Neural progenitor cell (in vitro differentiated cells): ENCODE data around the gene IFT88. TPM values are rescaled to one million over a fixed set of nuclear protein-coding genes. Genes with fewer than 3 reads are reported as not detected.

Source experiments
- DNase-seq: peaks from one replicate; pipeline ENCODE4 v3.0.0-alpha.2; 2016; ENCODE audit warnings: low spot score
- H2AFZ ChIP-seq: fragments of 200-600 bp; sonication (generic); replicated peaks from 2 replicates; pipeline ENCODE4 v1.6.1; 2016; ENCODE audit warnings: antibody characterized with exemption
- H3F3A ChIP-seq: fragments of 200-600 bp; sonication (generic); 2 replicates; pipeline ENCODE4 v1.6.1; 2016; ENCODE audit warnings: antibody characterized with exemption, low read depth
- H3K27ac ChIP-seq: fragments of 200-600 bp; sonication (generic); 2 replicates; pipeline ENCODE4 v1.5.1; 2016; ENCODE audit warnings: mild to moderate bottlenecking
- H3K27me3 ChIP-seq: fragments of 200-600 bp; sonication (generic); 2 replicates; pipeline ENCODE4 v1.6.1; 2016; ENCODE audit warnings: mild to moderate bottlenecking, moderate library complexity
- H3K36me3 ChIP-seq: fragments of 200-600 bp; sonication (generic); 2 replicates; pipeline ENCODE4 v1.5.1; 2016
- H3K4me1 ChIP-seq: fragments of 200-600 bp; sonication (generic); 2 replicates; pipeline ENCODE4 v1.6.1; 2016; ENCODE audit warnings: mixed run types
- H3K4me2 ChIP-seq: fragments of 200-600 bp; sonication (generic); 2 replicates; pipeline ENCODE4 v1.6.1; 2016
- H3K4me3 ChIP-seq: fragments of 200-600 bp; sonication (generic); 2 replicates; pipeline ENCODE4 v1.5.1; 2016
- H3K79me2 ChIP-seq: fragments of 200-600 bp; sonication (generic); 2 replicates; pipeline ENCODE4 v1.6.1; 2016; ENCODE audit warnings: low read depth
- H3K9ac ChIP-seq: fragments of 200-600 bp; sonication (generic); 2 replicates; pipeline ENCODE4 v1.6.1; 2016
- H3K9me3 ChIP-seq: fragments of 200-600 bp; sonication (generic); 2 replicates; pipeline ENCODE4 v1.5.1; 2016; ENCODE audit warnings: low read depth
- H4K20me1 ChIP-seq: fragments of 200-600 bp; sonication (generic); 2 replicates; pipeline ENCODE4 v1.6.1; 2016; ENCODE audit warnings: low read depth
- H3K27ac Mint-ChIP-seq: 3 replicates; pipeline ENCODE4 v1.8.0; 2021; ENCODE audit warnings: mixed read lengths
- H3K27me3 Mint-ChIP-seq: 2 replicates; pipeline ENCODE4 v1.8.0; 2022; ENCODE audit warnings: low read depth, mild to moderate bottlenecking, inconsistent platforms, moderate library complexity, mixed read lengths; ENCODE audit not compliant: insufficient read depth
- H3K36me3 Mint-ChIP-seq: 3 replicates; pipeline ENCODE4 v1.8.0; 2021; ENCODE audit warnings: mixed read lengths
- H3K4me1 Mint-ChIP-seq: 3 replicates; pipeline ENCODE4 v1.8.0; 2021; ENCODE audit warnings: mixed read lengths
- H3K4me3 Mint-ChIP-seq: 3 replicates; pipeline ENCODE4 v1.8.0; 2021; ENCODE audit warnings: mild to moderate bottlenecking, moderate library complexity, mixed read lengths
- H3K9me3 Mint-ChIP-seq: 3 replicates; pipeline ENCODE4 v1.8.0; 2020; ENCODE audit warnings: mixed read lengths
- CTCF ChIP-seq: fragments of 200-600 bp; sonication (generic); IDR thresholded peaks from 2 replicates; pipeline ENCODE4 v1.5.1; 2017; ENCODE audit warnings: antibody characterized with exemption, mild to moderate bottlenecking
- EZH2 ChIP-seq: fragments of 200-600 bp; sonication (generic); IDR thresholded peaks from 2 replicates; pipeline ENCODE4 v1.6.1; 2017; ENCODE audit warnings: antibody characterized with exemption, mild to moderate bottlenecking, moderate library complexity
- EZH2phosphoT487 ChIP-seq: fragments of 200-600 bp; sonication (generic); IDR thresholded peaks from 2 replicates; pipeline ENCODE4 v1.6.1; 2017; ENCODE audit warnings: antibody characterized with exemption
- total RNA-seq: library from RNA; depleted of rRNA; stranded (reverse); fragments of >200 nt; gene quantifications from 2 replicates; pipeline ENCODE4 v1.2.3, GENCODE V29; 2015; ENCODE audit warnings: low replicate concordance

IFT88 gene
- total RNA-seq, 1 donor from 2014 or later, result 18.4 TPM

GRCh38 chr13:20727856-20728255, 160.9 kb downstream of the IFT88 start:
- Mint-ChIP-seq H3K27ac (no peak overlapping the region), H3K36me3 (peaks cover 7% of the 10 kb centered on the region), H3K27me3 (peaks cover 4% of the 10 kb centered on the region), H3K9me3 (peaks cover 3% of the 10 kb centered on the region), H3K4me3 (no peak overlapping the region), H3K4me1 (peaks cover 4% of the 10 kb centered on the region)
- Histone ChIP-seq H3K9me3 (no peaks in the 10 kb centered on the region), H4K20me1 (no peaks in the 10 kb centered on the region), H3F3A (no peaks in the 10 kb centered on the region), H2AFZ (no peak overlapping the region), H3K27ac (no peak overlapping the region), H3K4me1 (no peaks in the 10 kb centered on the region), H3K36me3 (no peaks in the 10 kb centered on the region), H3K9ac (no peak overlapping the region), H3K4me3 (no peak overlapping the region), H3K27me3 (peaks cover 4% of the 10 kb centered on the region), H3K4me2 (no peak overlapping the region), H3K79me2 (no peaks in the 10 kb centered on the region)
- no peak for TF ChIP-seq EZH2
- DNase-seq, result no peak

GRCh38 chr13:20728579-20729311, 161.8 kb downstream of the IFT88 start:
- H3K27ac ChIP-seq, result no peak overlapping the region
- TF ChIP-seq EZH2phosphoT487 (no peak), CTCF (no peak), EZH2 (no peak)
- no peaks in the 10 kb centered on the region for H3K36me3 ChIP-seq
- DNase-seq, result no peak
- H3K4me1 Mint-ChIP-seq, result peaks cover 5% of the 10 kb centered on the region
- no peaks in the 10 kb centered on the region for H4K20me1 ChIP-seq
- no peaks in the 10 kb centered on the region for H3F3A ChIP-seq
- H3K4me1 ChIP-seq, result no peaks in the 10 kb centered on the region
- no peak overlapping the region for H3K27ac Mint-ChIP-seq
- H3K4me3 ChIP-seq, result no peak overlapping the region
- H3K9me3 Mint-ChIP-seq, result no peaks in the 10 kb centered on the region
- no peaks in the 10 kb centered on the region for H3K79me2 ChIP-seq
- H3K27me3 Mint-ChIP-seq, result peaks cover 4% of the 10 kb centered on the region
- no peaks in the 10 kb centered on the region for H3K9me3 ChIP-seq
- H3K4me3 Mint-ChIP-seq, result no peak overlapping the region
- H3K4me2 ChIP-seq, result no peak overlapping the region
- H2AFZ ChIP-seq, result no peak overlapping the region
- peaks cover 7% of the 10 kb centered on the region for H3K36me3 Mint-ChIP-seq
- no peak overlapping the region for H3K9ac ChIP-seq
- H3K27me3 ChIP-seq, result no peaks in the 10 kb centered on the region

GRCh38 chr13:20729633-20730585, 163.0 kb downstream of the IFT88 start:
- Histone ChIP-seq H3K4me1 (no peaks in the 10 kb centered on the region), H3K9ac (no peak overlapping the region), H3K27me3 (no peaks in the 10 kb centered on the region), H2AFZ (no peak overlapping the region), H3K4me3 (no peak overlapping the region), H3K4me2 (no peak overlapping the region), H3K27ac (no peak overlapping the region), H3K36me3 (no peaks in the 10 kb centered on the region), H3K9me3 (no peaks in the 10 kb centered on the region), H3F3A (no peaks in the 10 kb centered on the region), H4K20me1 (no peaks in the 10 kb centered on the region), H3K79me2 (no peaks in the 10 kb centered on the region)
- H3K4me1 Mint-ChIP-seq, result peaks cover 9% of the 10 kb centered on the region
- no peak overlapping the region for H3K4me3 Mint-ChIP-seq
- H3K27me3 Mint-ChIP-seq, result peaks cover 4% of the 10 kb centered on the region
- no peak for TF ChIP-seq EZH2phosphoT487
- no peak for TF ChIP-seq CTCF
- TF ChIP-seq EZH2, result no peak
- H3K36me3 Mint-ChIP-seq, result peaks cover 7% of the 10 kb centered on the region
- no peaks in the 10 kb centered on the region for H3K9me3 Mint-ChIP-seq
- no peak for DNase-seq
- H3K27ac Mint-ChIP-seq, result no peak overlapping the region
